SU-DHL-6 (cell line): Measurements from ENCODE around the gene STRA8.

Source experiments
- H2AFZ ChIP-seq: fragments of 200-600 bp; sonication (generic); 2 replicates; pipeline ENCODE4 v1.6.1; 2014; ENCODE audit warnings: low read depth, mild to moderate bottlenecking, moderate library complexity, mixed read lengths, antibody characterized with exemption, low read length; ENCODE audit not compliant: severe bottlenecking
- H3F3A ChIP-seq: fragments of 200-600 bp; shearing (Covaris generic); 2 replicates; pipeline ENCODE4 v1.6.0; 2016; ENCODE audit warnings: antibody characterized with exemption, mild to moderate bottlenecking; ENCODE audit not compliant: insufficient read depth
- H3K27ac ChIP-seq: fragments of 200-600 bp; sonication (generic); 2 replicates; pipeline ENCODE4 v1.5.1; 2016; ENCODE audit warnings: low read depth, mild to moderate bottlenecking, low read length, moderate library complexity, mixed read lengths
- H3K27me3 ChIP-seq: fragments of 200-600 bp; sonication (generic), shearing (Covaris generic); 2 replicates; pipeline ENCODE4 v1.6.0; 2014; ENCODE audit warnings: mild to moderate bottlenecking, low read length
- H3K36me3 ChIP-seq: fragments of 200-600 bp; sonication (generic); 2 replicates; pipeline ENCODE4 v1.6.1; 2014; ENCODE audit warnings: mild to moderate bottlenecking, low read length, mixed read lengths
- H3K4me2 ChIP-seq: fragments of 300-600, 200-600 bp; shearing (Covaris generic), sonication (generic); 2 replicates; pipeline ENCODE4 v1.6.0; 2014; ENCODE audit warnings: low read length, low read depth, mild to moderate bottlenecking; ENCODE audit not compliant: poor library complexity, severe bottlenecking
- H3K4me3 ChIP-seq: fragments of 200-600 bp; sonication (generic); 2 replicates; pipeline ENCODE4 v1.5.1; 2014; ENCODE audit warnings: antibody characterized with exemption, low read length, mild to moderate bottlenecking, mixed read lengths; ENCODE audit not compliant: insufficient read depth, poor library complexity, severe bottlenecking
- H3K79me2 ChIP-seq: fragments of 200-600 bp; sonication (generic); 2 replicates; pipeline ENCODE4 v1.6.1; 2014; ENCODE audit warnings: mild to moderate bottlenecking, low read length, moderate library complexity; ENCODE audit not compliant: insufficient read depth
- H3K9ac ChIP-seq: fragments of 200-600 bp; sonication (generic); 2 replicates; pipeline ENCODE4 v1.7.0; 2014; ENCODE audit warnings: mild to moderate bottlenecking, low read length
- H3K9me2 ChIP-seq: fragments of 200-600 bp; sonication (generic); replicated peaks from 2 replicates; pipeline ENCODE4 v1.6.1; 2014; ENCODE audit warnings: low read length; ENCODE audit not compliant: insufficient read depth
- H3K9me3 ChIP-seq: fragments of 200-600 bp; sonication (generic); 2 replicates; pipeline ENCODE4 v1.6.1; 2014; ENCODE audit warnings: low read length, mixed read lengths; ENCODE audit not compliant: insufficient read depth
- H4K20me1 ChIP-seq: fragments of 200-600 bp; sonication (generic); 2 replicates; pipeline ENCODE4 v1.6.1; 2014; ENCODE audit warnings: low read depth, mild to moderate bottlenecking, antibody characterized with exemption, low read length, moderate library complexity, mixed read lengths
- EZH2phosphoT487 ChIP-seq: fragments of 200-600 bp; sonication (generic), shearing (Covaris generic); conservative IDR thresholded peaks from 2 replicates; pipeline ENCODE4 v1.6.1; 2018; ENCODE audit warnings: mild to moderate bottlenecking, antibody characterized with exemption, low read length, moderate library complexity, mixed read lengths
- TF ChIP-seq, protein P1 (sequence below): fragments of 200-600 bp; sonication (generic); IDR thresholded peaks from one replicate; pipeline ENCODE4 v1.5.1; 2017; ENCODE audit warnings: antibody characterized with exemption, mild to moderate bottlenecking, low read length, moderate library complexity; ENCODE audit not compliant: insufficient read depth, poor library complexity, severe bottlenecking

The STRA8 gene

GRCh38 chr7:135260470-135260869, 26.8 kb downstream of the STRA8 start:
- no peaks in the 10 kb centered on the region for H4K20me1 ChIP-seq
- H3K27ac ChIP-seq, result no peak overlapping the region
- no peak overlapping the region for H3K9ac ChIP-seq
- TF ChIP-seq, protein P1, sequence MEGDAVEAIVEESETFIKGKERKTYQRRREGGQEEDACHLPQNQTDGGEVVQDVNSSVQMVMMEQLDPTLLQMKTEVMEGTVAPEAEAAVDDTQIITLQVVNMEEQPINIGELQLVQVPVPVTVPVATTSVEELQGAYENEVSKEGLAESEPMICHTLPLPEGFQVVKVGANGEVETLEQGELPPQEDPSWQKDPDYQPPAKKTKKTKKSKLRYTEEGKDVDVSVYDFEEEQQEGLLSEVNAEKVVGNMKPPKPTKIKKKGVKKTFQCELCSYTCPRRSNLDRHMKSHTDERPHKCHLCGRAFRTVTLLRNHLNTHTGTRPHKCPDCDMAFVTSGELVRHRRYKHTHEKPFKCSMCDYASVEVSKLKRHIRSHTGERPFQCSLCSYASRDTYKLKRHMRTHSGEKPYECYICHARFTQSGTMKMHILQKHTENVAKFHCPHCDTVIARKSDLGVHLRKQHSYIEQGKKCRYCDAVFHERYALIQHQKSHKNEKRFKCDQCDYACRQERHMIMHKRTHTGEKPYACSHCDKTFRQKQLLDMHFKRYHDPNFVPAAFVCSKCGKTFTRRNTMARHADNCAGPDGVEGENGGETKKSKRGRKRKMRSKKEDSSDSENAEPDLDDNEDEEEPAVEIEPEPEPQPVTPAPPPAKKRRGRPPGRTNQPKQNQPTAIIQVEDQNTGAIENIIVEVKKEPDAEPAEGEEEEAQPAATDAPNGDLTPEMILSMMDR, result no peak
- no peak for TF ChIP-seq EZH2phosphoT487
- no peaks in the 10 kb centered on the region for H3K9me2 ChIP-seq
- H3F3A ChIP-seq, result no peaks in the 10 kb centered on the region
- no peak overlapping the region for H3K4me2 ChIP-seq
- no peak overlapping the region for H2AFZ ChIP-seq
- no peaks in the 10 kb centered on the region for H3K79me2 ChIP-seq
- no peaks in the 10 kb centered on the region for H3K27me3 ChIP-seq
- peaks cover 20% of the 10 kb centered on the region; the same call in 1 of the 2 replicates for H3K9me3 ChIP-seq
- no peaks in the 10 kb centered on the region for H3K36me3 ChIP-seq
- H3K4me3 ChIP-seq, result no peak overlapping the region

GRCh38 chr7:135260930-135261721, 27.5 kb downstream of the STRA8 start:
- Histone ChIP-seq H3F3A (no peaks in the 10 kb centered on the region), H3K36me3 (no peaks in the 10 kb centered on the region), H2AFZ (no peak overlapping the region), H3K9ac (no peak overlapping the region), H4K20me1 (no peaks in the 10 kb centered on the region), H3K27ac (no peak overlapping the region), H3K4me3 (no peak overlapping the region), H3K79me2 (no peaks in the 10 kb centered on the region), H3K9me2 (no peaks in the 10 kb centered on the region), H3K9me3 (peaks cover 20% of the 10 kb centered on the region; the same call in 1 of the 2 replicates), H3K27me3 (no peaks in the 10 kb centered on the region), H3K4me2 (no peak overlapping the region)
- no peak for TF ChIP-seq EZH2phosphoT487
- TF ChIP-seq, protein P1, result no peak

DNA sequence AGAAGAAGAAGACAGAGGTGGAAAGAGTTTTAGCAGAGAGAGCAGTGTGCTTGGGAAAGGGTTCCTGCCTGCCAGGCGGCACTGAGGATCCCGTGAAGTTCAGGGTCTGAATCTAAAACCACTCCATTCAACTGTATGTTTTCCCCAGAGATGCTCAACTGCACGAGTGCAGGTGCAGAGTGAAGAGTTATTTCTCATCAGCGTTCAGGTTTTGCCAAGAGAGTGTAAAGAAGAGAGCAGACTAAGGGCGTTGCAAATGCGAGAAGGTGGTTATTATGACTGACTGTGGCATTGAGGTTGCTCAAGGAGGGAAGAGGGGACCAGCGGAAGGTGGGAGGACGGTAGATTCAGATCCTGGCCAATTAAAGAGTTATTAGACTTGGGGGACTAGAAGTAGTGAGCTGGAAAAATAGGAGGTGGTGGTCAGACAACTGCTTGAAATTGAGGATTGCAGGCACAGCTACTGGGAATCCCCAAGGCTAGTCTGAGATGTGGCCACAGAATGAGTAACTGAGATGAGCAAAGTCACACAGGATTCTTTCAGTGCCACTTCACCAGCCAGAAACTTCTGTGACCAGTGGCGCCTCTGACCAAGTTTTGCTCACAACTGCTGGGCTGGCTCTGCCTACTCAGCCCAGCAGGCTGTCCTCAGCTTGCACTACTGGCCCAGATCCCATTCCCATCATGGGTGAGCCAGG, 29.1 kb downstream of the STRA8 start:
- Histone ChIP-seq H3K4me3 (no peak overlapping the region), H4K20me1 (no peaks in the 10 kb centered on the region), H3F3A (no peaks in the 10 kb centered on the region), H3K27ac (no peak overlapping the region), H3K79me2 (no peaks in the 10 kb centered on the region), H3K36me3 (no peaks in the 10 kb centered on the region), H3K9ac (no peak overlapping the region), H3K27me3 (no peaks in the 10 kb centered on the region), H3K4me2 (no peak overlapping the region), H2AFZ (no peak overlapping the region), H3K9me2 (no peaks in the 10 kb centered on the region), H3K9me3 (peaks cover 20% of the 10 kb centered on the region; the same call in 1 of the 2 replicates)
- no peak for TF ChIP-seq EZH2phosphoT487
- TF ChIP-seq, protein P1, result no peak
